Measurements from ENCODE around the gene POLR2I. TPM values are rescaled to one million over a fixed set of nuclear protein-coding genes. Genes with fewer than 3 reads are reported as not detected.
"Not testable (repeated sequence)": the region's sequence is repeated elsewhere in the genome, so short reads cannot be mapped to it uniquely, and the experiment has no call there.

POLR2I gene
- total and polyA plus RNA-seq, 2 donors (not counting 3 experiments of a cell fraction or from before 2014, with no cell fraction given) = 53.0 to 64.8 TPM

DNA sequence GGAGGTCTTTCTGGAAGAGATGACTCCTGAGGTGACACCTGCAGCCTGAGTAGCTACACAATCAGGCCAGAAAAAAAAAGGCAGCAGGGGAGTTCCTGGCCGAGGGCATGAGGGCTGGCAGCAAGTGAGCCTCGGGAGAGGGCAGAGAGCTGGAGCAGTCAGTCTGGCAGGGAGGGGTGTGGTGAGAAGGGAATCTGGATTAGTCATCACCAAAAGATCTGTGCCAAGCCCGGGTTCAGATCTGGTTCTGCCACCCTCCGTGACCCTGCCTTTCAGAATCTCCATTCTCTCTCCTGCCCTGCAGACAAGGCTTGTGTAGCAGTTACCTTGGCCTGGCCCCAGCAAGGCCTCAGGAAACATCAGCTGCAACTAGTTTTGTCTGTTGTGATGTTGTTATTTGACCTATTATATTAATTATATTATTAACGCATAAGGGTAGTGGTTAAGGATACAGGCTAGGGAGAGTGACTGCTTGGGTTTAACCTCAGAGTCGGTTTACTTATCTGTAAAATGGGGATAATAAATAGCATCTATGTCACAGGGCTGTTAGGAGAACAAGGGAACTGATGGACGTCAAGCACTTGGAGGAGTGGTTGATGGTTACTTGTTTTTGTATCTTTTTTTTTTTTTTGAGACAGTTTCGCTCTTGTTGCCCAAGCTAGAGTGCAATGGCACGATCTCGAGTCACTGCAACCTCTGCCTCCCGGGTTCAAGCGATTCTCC lies 22.4 kb upstream of the POLR2I start:
- Histone ChIP-seq H3K79me2 (ENCODE audit: control insufficient read depth, insufficient read depth, low read length) (peaks cover 18% of the 10 kb centered on the region), H3K27ac (ENCODE audit: insufficient read depth, low read depth, low read length) (no peak overlapping the region), H3K9ac (replicated peaks; ENCODE audit: extremely low read depth, insufficient read depth, low read length) (peak overlapping the region; percentile 22), H3K27me3 (ENCODE audit: control insufficient read depth in 2 of 2, insufficient read depth in 2 of 2, low read length in 2 of 2) (no peaks in the 10 kb centered on the region), H3K4me1 (ENCODE audit: control insufficient read depth, extremely low read depth, insufficient read depth, low read length) (peaks cover 25% of the 10 kb centered on the region), H4K20me1 (replicated peaks; ENCODE audit: control insufficient read depth, extremely low read depth, insufficient read depth, low read length) (no peaks in the 10 kb centered on the region), H3K4me3 (replicated peaks in 1 of 3; ENCODE audit: insufficient read depth in 1 of 3, low read depth in 1 of 3, low read length in 3 of 3) (no peak overlapping the region), H3K36me3 (ENCODE audit: control insufficient read depth in 2 of 2, extremely low read depth in 1 of 2, insufficient read depth in 2 of 2, low read length in 2 of 2) (peaks cover 0 to 2% of the 10 kb centered on the region in 2 experiments), H3K4me2 (ENCODE audit: insufficient read depth, low read length) (peak overlapping the region; percentile 21), H2AFZ (ENCODE audit: low read depth, low read length) (peak overlapping the region; percentile 61), H3K9me3 (replicated peaks; ENCODE audit: control insufficient read depth, insufficient read depth, low read length) (no peaks in the 10 kb centered on the region), H3K9me1 (replicated peaks; ENCODE audit: control insufficient read depth, extremely low read depth, insufficient read depth, low read length) (no peaks in the 10 kb centered on the region)
- ChIA-PET POLR2A (interaction anchor here (1.1 kb wide), 1 partner anchor 9 kb away, joined by 3 read pairs; no protein-coding TSS in a partner anchor), CTCF (interaction anchor here (0.9 to 2.4 kb wide), 2 partner anchors 9 to 32 kb away, joined by 5 to 20 read pairs; no protein-coding TSS in a partner anchor)
- FAIRE-seq (peak; percentile 61), DNase-seq (ENCODE audit: low read depth, low spot score) (peak; percentile 70)
- TF ChIP-seq MYC (IDR thresholded peaks at IDR 0.05; ENCODE audit: low read depth, low read length) = no peak
- no peak for TF ChIP-seq JUN (IDR thresholded peaks at IDR 0.05; ENCODE audit: borderline replicate concordance, insufficient read depth, insufficient read length, low read depth)
- TF ChIP-seq, protein P1, sequence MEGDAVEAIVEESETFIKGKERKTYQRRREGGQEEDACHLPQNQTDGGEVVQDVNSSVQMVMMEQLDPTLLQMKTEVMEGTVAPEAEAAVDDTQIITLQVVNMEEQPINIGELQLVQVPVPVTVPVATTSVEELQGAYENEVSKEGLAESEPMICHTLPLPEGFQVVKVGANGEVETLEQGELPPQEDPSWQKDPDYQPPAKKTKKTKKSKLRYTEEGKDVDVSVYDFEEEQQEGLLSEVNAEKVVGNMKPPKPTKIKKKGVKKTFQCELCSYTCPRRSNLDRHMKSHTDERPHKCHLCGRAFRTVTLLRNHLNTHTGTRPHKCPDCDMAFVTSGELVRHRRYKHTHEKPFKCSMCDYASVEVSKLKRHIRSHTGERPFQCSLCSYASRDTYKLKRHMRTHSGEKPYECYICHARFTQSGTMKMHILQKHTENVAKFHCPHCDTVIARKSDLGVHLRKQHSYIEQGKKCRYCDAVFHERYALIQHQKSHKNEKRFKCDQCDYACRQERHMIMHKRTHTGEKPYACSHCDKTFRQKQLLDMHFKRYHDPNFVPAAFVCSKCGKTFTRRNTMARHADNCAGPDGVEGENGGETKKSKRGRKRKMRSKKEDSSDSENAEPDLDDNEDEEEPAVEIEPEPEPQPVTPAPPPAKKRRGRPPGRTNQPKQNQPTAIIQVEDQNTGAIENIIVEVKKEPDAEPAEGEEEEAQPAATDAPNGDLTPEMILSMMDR (IDR thresholded peaks at IDR 0.05; ENCODE audit: extremely low read depth in 1 of 2, insufficient read depth in 1 of 2, low read depth in 1 of 2, low read length in 2 of 2) = no peak
- TF ChIP-seq, protein P2, sequence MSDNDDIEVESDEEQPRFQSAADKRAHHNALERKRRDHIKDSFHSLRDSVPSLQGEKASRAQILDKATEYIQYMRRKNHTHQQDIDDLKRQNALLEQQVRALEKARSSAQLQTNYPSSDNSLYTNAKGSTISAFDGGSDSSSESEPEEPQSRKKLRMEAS (IDR thresholded peaks at IDR 0.05; ENCODE audit: insufficient read depth, insufficient read length) = no peak
- TF ChIP-seq POLR2AphosphoS5 (IDR thresholded peaks at IDR 0.05; ENCODE audit: insufficient read depth, low read depth, low read length) = peak; percentile 24
- TF ChIP-seq POLR2A (IDR thresholded peaks at IDR 0.05; ENCODE audit: low read depth, low read length) = no peak
- no peak for TF ChIP-seq EZH2 (IDR thresholded peaks at IDR 0.05; ENCODE audit: borderline replicate concordance, low read depth, low read length, severe bottlenecking)
- no peak for TF ChIP-seq FOS (IDR thresholded peaks at IDR 0.05; ENCODE audit: borderline replicate concordance, insufficient read depth, low read length)
- BruUV-seq (replicated peaks) = no TSS peak
- dilution Hi-C loops (cut with MboI; ENCODE audit: extremely low pct_ligation_motif_present, low sequenced_read_pairs) (no loop called here), intact Hi-C loops (cut with micrococcal nuclease) (no loop called here)

DNA sequence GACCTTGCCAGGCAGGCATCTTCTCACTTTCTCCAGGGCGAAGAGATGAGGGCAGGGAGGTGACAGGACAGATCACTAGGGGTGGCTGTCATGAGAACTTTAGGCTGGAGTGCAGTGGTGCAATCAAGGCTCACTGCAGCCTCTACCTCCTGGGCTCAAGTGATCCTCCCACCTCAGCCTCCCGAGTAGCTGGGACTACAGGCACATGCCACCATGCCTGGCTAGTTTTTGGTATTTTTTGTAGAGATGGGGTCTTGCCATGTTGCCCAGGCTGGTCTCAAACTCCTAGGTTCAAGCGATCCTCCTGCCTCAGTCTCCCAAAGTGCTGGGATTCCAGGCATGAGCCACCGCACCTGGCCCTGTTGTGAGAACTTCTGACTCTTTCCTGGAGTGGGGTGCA lies 20.2 kb upstream of the POLR2I start:
- H3K9ac ChIP-seq (replicated peaks; ENCODE audit: extremely low read depth, insufficient read depth, low read length); H3K36me3 ChIP-seq (ENCODE audit: control insufficient read depth in 2 of 2, extremely low read depth in 1 of 2, insufficient read depth in 2 of 2, low read length in 2 of 2); H3K27ac ChIP-seq (ENCODE audit: insufficient read depth, low read depth, low read length); H3K4me2 ChIP-seq (ENCODE audit: insufficient read depth, low read length); POLR2A ChIA-PET; H3K9me1 ChIP-seq (replicated peaks; ENCODE audit: control insufficient read depth, extremely low read depth, insufficient read depth, low read length); H3K9me3 ChIP-seq (replicated peaks; ENCODE audit: control insufficient read depth, insufficient read depth, low read length); BruUV-seq (replicated peaks); H3K27me3 ChIP-seq (ENCODE audit: control insufficient read depth in 2 of 2, insufficient read depth in 2 of 2, low read length in 2 of 2); H3K79me2 ChIP-seq (ENCODE audit: control insufficient read depth, insufficient read depth, low read length); DNase-seq (ENCODE audit: low read depth, low spot score); FAIRE-seq; intact Hi-C loops (cut with micrococcal nuclease); H4K20me1 ChIP-seq (replicated peaks; ENCODE audit: control insufficient read depth, extremely low read depth, insufficient read depth, low read length); H3K4me3 ChIP-seq (replicated peaks in 1 of 3; ENCODE audit: insufficient read depth in 1 of 3, low read depth in 1 of 3, low read length in 3 of 3); dilution Hi-C loops (cut with MboI; ENCODE audit: extremely low pct_ligation_motif_present, low sequenced_read_pairs); CTCF ChIA-PET; H2AFZ ChIP-seq (ENCODE audit: low read depth, low read length): not testable (repeated sequence)
- H3K4me1 ChIP-seq (ENCODE audit: control insufficient read depth, extremely low read depth, insufficient read depth, low read length) = peaks cover 18% of the 10 kb centered on the region

DNA sequence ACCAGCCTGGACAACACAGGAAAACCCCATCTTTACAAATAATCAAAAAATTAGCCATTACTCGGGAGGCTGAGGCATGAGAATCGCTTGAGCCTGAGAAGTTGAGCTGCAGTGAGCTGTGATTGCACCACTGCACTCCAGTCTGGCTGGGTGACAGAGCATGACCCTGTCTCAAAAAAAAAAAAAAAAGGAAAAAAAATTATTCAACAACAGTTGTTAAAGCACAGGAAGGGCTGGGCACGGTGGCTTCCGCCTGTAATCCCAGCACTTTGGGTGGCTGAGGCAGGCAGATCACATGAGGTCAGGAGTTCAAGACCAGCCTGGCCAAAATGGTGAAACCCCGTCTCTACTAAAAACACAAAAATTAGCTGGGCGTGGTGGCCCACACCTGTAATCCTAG lies 16.5 kb upstream of the POLR2I start:
- intact Hi-C loops (cut with micrococcal nuclease); BruUV-seq (replicated peaks); H3K36me3 ChIP-seq (ENCODE audit: control insufficient read depth in 2 of 2, extremely low read depth in 1 of 2, insufficient read depth in 2 of 2, low read length in 2 of 2); H3K9ac ChIP-seq (replicated peaks; ENCODE audit: extremely low read depth, insufficient read depth, low read length); H3K4me3 ChIP-seq (replicated peaks in 1 of 3; ENCODE audit: insufficient read depth in 1 of 3, low read depth in 1 of 3, low read length in 3 of 3); DNase-seq (ENCODE audit: low read depth, low spot score); H3K4me2 ChIP-seq (ENCODE audit: insufficient read depth, low read length); H3K79me2 ChIP-seq (ENCODE audit: control insufficient read depth, insufficient read depth, low read length); H2AFZ ChIP-seq (ENCODE audit: low read depth, low read length); H3K27me3 ChIP-seq (ENCODE audit: control insufficient read depth in 2 of 2, insufficient read depth in 2 of 2, low read length in 2 of 2); H3K27ac ChIP-seq (ENCODE audit: insufficient read depth, low read depth, low read length); H3K9me1 ChIP-seq (replicated peaks; ENCODE audit: control insufficient read depth, extremely low read depth, insufficient read depth, low read length); H3K9me3 ChIP-seq (replicated peaks; ENCODE audit: control insufficient read depth, insufficient read depth, low read length); FAIRE-seq; POLR2A ChIA-PET; dilution Hi-C loops (cut with MboI; ENCODE audit: extremely low pct_ligation_motif_present, low sequenced_read_pairs); H4K20me1 ChIP-seq (replicated peaks; ENCODE audit: control insufficient read depth, extremely low read depth, insufficient read depth, low read length): not testable (repeated sequence)
- peaks cover 11% of the 10 kb centered on the region for H3K4me1 ChIP-seq (ENCODE audit: control insufficient read depth, extremely low read depth, insufficient read depth, low read length)
- CTCF ChIA-PET = interaction anchor here (0.7 to 1.6 kb wide), 2 partner anchors 71 to 339 kb away, joined by 4 read pairs; no protein-coding TSS in a partner anchor
